GM12878 (cell line): ENCODE data around the gene NAA10. TPM values are rescaled to one million over a fixed set of nuclear protein-coding genes. Genes with fewer than 3 reads are reported as not detected.
A peak's percentile ranks its signal among the peaks of the same experiment; 100 is the strongest.

ENCODE experiments used
- EGR1 ChIP-seq, 2 experiments: IDR thresholded peaks; 1 replicate in 1 of 2; 2 replicates in 1 of 2; pipeline ENCODE4 v1.6.1; 2011 to 2012; ENCODE audit warnings: low read depth in 2 of 2, low read length in 2 of 2, borderline replicate concordance in 1 of 2, mild to moderate bottlenecking in 1 of 2, moderate library complexity in 1 of 2
- PAX5 ChIP-seq: IDR thresholded peaks from 2 replicates; pipeline ENCODE4 v1.6.1; 2011; ENCODE audit warnings: low read depth, low read length, borderline replicate concordance
- RELA ChIP-seq: fragments of 450-650 bp; IDR thresholded peaks from 2 replicates; pipeline ENCODE4 v1.8.0; 2014; ENCODE audit warnings: borderline replicate concordance; ENCODE audit not compliant: partially characterized antibody
- polyA plus RNA-seq, 11 experiments: library from polyadenylated mRNA; depleted of rRNA in 4 of 11; unstranded in 6 of 11; stranded (reverse) in 5 of 11; fragments of >200 nt; fragmentation: Nextera tagmentation in 4 of 11; fragmentation: Illumina TruSeq in 1 of 11; extraction: Ambion mirVana in 4 of 11; extraction: Trizol in 1 of 11; gene quantifications; 1 replicate in 1 of 11; 2 replicates in 10 of 11; pipeline versions ENCODE4 v1.2.1 to v1.2.3, GENCODE V29; 2011 to 2016; ENCODE audit warnings: inconsistent platforms in 2 of 11, missing spikeins in 2 of 11, low read depth in 1 of 11
- total RNA-seq, 4 experiments: library from RNA; depleted of rRNA in 3 of 4; stranded (reverse); fragments of >200 nt in 3 of 4; fragmentation: Illumina TruSeq in 1 of 4; extraction: Trizol in 1 of 4; gene quantifications; 2 replicates each; pipeline versions ENCODE4 v1.2.1 to v1.2.3, GENCODE V29; 2013 to 2021
- TF ChIP-seq, protein P1 (sequence below): IDR thresholded peaks from 2 replicates; pipeline ENCODE4 v1.6.1; 2012; ENCODE audit warnings: low read depth, low read length, improper control_type of control experiment
- TF ChIP-seq, protein P2 (sequence below): fragments of 450-650 bp; IDR thresholded peaks from 2 replicates; pipeline ENCODE4 v1.6.1; 2016; ENCODE audit warnings: mild to moderate bottlenecking
- TF ChIP-seq, protein P3 (sequence below): fragments of 450-650 bp; IDR thresholded peaks from 2 replicates; pipeline ENCODE4 v1.6.1; 2017; ENCODE audit warnings: mild to moderate bottlenecking, moderate library complexity

NAA10 gene
- total and polyA plus RNA-seq, 10 of the 15 experiments (the other 5 are each of a cell fraction or from before 2014, with no cell fraction given), result 7.9 to 212 (median 98.9) TPM

DNA sequence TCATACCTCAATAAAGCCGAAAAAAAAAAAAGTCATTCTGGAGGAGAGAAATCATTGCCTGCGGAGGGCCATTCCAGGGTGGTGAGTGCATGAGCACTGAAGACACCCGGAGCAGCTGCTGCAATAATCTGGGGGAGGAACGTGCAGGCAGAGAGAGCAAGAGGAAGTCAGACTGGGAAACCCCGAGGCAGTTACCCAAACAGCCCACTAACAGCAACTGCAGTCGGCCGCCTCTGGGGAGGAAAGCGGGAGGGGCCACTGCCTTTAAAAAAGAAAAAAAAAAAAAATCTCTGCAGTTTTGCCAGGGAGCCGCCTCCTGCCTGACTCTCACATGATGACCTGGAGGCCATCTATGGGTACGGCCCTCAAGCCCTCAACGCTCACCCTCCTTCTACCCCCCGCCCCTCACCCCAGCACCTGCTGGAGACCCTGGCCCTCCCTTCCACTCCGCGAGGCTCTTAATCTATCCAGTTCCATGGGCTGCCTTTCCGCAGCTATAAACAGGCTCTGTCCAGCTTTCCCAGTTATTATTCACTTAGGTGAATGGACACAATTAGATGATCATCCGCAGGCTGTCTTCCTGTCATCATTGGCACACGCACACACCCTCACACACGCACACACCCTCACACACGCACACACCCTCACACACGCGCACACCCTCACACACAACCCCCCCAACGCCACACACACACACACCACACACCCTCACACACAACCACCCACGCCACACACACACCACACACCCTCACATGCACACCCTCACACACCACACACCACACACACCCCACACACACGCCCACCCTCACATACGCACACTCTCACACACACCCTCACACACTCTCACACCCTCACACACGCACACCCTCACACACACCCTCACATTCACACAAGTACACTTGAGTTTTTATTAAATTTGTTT is 33.7 kb downstream of the NAA10 start (continued):
- TF ChIP-seq, protein P1, sequence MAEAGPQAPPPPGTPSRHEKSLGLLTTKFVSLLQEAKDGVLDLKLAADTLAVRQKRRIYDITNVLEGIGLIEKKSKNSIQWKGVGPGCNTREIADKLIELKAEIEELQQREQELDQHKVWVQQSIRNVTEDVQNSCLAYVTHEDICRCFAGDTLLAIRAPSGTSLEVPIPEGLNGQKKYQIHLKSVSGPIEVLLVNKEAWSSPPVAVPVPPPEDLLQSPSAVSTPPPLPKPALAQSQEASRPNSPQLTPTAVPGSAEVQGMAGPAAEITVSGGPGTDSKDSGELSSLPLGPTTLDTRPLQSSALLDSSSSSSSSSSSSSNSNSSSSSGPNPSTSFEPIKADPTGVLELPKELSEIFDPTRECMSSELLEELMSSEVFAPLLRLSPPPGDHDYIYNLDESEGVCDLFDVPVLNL, result no peak
- TF ChIP-seq RELA (no peak), EGR1 (IDR thresholded peaks at IDR 0.05; ENCODE audit: borderline replicate concordance in 1 of 2, low read depth in 2 of 2, low read length in 2 of 2) (peak in 1 of 2 experiments; percentile 66; a peak in 1 of 3 replicates), PAX5 (0 out of 2 replicates have a peak, but pooled peaks have one; percentile 52)
- TF ChIP-seq, protein P2, sequence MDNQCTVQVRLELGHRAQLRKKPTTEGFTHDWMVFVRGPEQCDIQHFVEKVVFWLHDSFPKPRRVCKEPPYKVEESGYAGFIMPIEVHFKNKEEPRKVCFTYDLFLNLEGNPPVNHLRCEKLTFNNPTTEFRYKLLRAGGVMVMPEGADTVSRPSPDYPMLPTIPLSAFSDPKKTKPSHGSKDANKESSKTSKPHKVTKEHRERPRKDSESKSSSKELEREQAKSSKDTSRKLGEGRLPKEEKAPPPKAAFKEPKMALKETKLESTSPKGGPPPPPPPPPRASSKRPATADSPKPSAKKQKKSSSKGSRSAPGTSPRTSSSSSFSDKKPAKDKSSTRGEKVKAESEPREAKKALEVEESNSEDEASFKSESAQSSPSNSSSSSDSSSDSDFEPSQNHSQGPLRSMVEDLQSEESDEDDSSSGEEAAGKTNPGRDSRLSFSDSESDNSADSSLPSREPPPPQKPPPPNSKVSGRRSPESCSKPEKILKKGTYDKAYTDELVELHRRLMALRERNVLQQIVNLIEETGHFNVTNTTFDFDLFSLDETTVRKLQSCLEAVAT, result peak; percentile 75
- TF ChIP-seq, protein P3, sequence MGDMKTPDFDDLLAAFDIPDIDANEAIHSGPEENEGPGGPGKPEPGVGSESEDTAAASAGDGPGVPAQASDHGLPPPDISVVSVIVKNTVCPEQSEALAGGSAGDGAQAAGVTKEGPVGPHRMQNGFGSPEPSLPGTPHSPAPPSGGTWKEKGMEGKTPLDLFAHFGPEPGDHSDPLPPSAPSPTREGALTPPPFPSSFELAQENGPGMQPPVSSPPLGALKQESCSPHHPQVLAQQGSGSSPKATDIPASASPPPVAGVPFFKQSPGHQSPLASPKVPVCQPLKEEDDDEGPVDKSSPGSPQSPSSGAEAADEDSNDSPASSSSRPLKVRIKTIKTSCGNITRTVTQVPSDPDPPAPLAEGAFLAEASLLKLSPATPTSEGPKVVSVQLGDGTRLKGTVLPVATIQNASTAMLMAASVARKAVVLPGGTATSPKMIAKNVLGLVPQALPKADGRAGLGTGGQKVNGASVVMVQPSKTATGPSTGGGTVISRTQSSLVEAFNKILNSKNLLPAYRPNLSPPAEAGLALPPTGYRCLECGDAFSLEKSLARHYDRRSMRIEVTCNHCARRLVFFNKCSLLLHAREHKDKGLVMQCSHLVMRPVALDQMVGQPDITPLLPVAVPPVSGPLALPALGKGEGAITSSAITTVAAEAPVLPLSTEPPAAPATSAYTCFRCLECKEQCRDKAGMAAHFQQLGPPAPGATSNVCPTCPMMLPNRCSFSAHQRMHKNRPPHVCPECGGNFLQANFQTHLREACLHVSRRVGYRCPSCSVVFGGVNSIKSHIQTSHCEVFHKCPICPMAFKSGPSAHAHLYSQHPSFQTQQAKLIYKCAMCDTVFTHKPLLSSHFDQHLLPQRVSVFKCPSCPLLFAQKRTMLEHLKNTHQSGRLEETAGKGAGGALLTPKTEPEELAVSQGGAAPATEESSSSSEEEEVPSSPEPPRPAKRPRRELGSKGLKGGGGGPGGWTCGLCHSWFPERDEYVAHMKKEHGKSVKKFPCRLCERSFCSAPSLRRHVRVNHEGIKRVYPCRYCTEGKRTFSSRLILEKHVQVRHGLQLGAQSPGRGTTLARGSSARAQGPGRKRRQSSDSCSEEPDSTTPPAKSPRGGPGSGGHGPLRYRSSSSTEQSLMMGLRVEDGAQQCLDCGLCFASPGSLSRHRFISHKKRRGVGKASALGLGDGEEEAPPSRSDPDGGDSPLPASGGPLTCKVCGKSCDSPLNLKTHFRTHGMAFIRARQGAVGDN, result 0 out of 2 replicates have a peak, but pooled peaks have one; percentile 30
